GM23338 (cell line): ENCODE results near the gene CRY1. TPM values are rescaled to one million over a fixed set of nuclear protein-coding genes. Genes with fewer than 3 reads are reported as not detected.

ENCODE experiments used
- ATAC-seq: fragments of 200-7000 bp; cut with Tn5 transposase; 3 replicates; pipeline ENCODE4 v1.9.1; 2020
- DNase-seq: peaks from one replicate; pipeline ENCODE4 v3.0.0-alpha.2; 2015; ENCODE audit warnings: low spot score
- H2AFZ ChIP-seq: fragments of 200-600 bp; sonication (generic); 2 replicates; pipeline ENCODE4 v1.8.0; 2016; ENCODE audit warnings: antibody characterized with exemption, mild to moderate bottlenecking, moderate library complexity
- H3F3A ChIP-seq: fragments of 200-600 bp; sonication (generic); replicated peaks from 2 replicates; pipeline ENCODE4 v1.8.0; 2017; ENCODE audit warnings: antibody characterized with exemption, mixed run types, low read depth
- H3K27ac ChIP-seq: fragments of 200-600 bp; sonication (generic); 2 replicates; pipeline ENCODE4 v1.6.1; 2016; ENCODE audit warnings: low read depth
- H3K27me3 ChIP-seq: fragments of 200-600 bp; sonication (generic); 2 replicates; pipeline ENCODE4 v1.8.0; 2016; ENCODE audit warnings: mild to moderate bottlenecking, mixed run types, moderate library complexity; ENCODE audit not compliant: insufficient read depth
- H3K36me3 ChIP-seq: fragments of 200-600 bp; sonication (generic); 2 replicates; pipeline ENCODE4 v1.8.0; 2016; ENCODE audit warnings: mild to moderate bottlenecking; ENCODE audit not compliant: insufficient read depth
- H3K4me1 ChIP-seq: fragments of 200-600 bp; sonication (generic); 2 replicates; pipeline ENCODE4 v1.8.0; 2016; ENCODE audit warnings: mild to moderate bottlenecking, moderate library complexity; ENCODE audit not compliant: insufficient read depth
- H3K4me2 ChIP-seq: fragments of 200-600 bp; sonication (generic); 2 replicates; pipeline ENCODE4 v1.7.1; 2017; ENCODE audit warnings: mixed run types
- H3K4me3 ChIP-seq: fragments of 200-600 bp; sonication (generic); 2 replicates; pipeline ENCODE4 v1.6.1; 2016; ENCODE audit warnings: mixed run types
- H3K79me2 ChIP-seq: fragments of 200-600 bp; sonication (generic); replicated peaks from 2 replicates; pipeline ENCODE4 v1.8.0; 2017; ENCODE audit warnings: mild to moderate bottlenecking; ENCODE audit not compliant: insufficient read depth
- H3K9me2 ChIP-seq: fragments of 200-600 bp; sonication (generic); 2 replicates; pipeline ENCODE4 v1.8.0; 2017; ENCODE audit not compliant: insufficient read depth
- H4K20me1 ChIP-seq: fragments of 200-600 bp; sonication (generic); replicated peaks from 2 replicates; pipeline ENCODE4 v1.8.0; 2017; ENCODE audit warnings: mild to moderate bottlenecking; ENCODE audit not compliant: insufficient read depth
- H3K27ac Mint-ChIP-seq: 2 replicates; pipeline ENCODE4 v1.8.0; 2020; ENCODE audit warnings: inconsistent platforms, mild to moderate bottlenecking, moderate library complexity, mixed read lengths
- H3K27me3 Mint-ChIP-seq: 3 replicates; pipeline ENCODE4 v1.8.0; 2022; ENCODE audit warnings: low read depth, mild to moderate bottlenecking, moderate library complexity, mixed read lengths, inconsistent platforms; ENCODE audit not compliant: insufficient read depth, poor library complexity
- H3K36me3 Mint-ChIP-seq: 3 replicates; pipeline ENCODE4 v1.8.0; 2021; ENCODE audit warnings: low read depth, mild to moderate bottlenecking, inconsistent platforms, moderate library complexity, mixed read lengths
- H3K4me1 Mint-ChIP-seq: 3 replicates; pipeline ENCODE4 v1.8.0; 2020; ENCODE audit warnings: mild to moderate bottlenecking, inconsistent platforms, mixed read lengths
- H3K4me3 Mint-ChIP-seq: 3 replicates; pipeline ENCODE4 v1.8.0; 2021; ENCODE audit warnings: moderate library complexity, mild to moderate bottlenecking, inconsistent platforms, mixed read lengths
- H3K9me3 Mint-ChIP-seq: 3 replicates; pipeline ENCODE4 v1.8.0; 2020; ENCODE audit warnings: moderate library complexity, mild to moderate bottlenecking, inconsistent platforms, mixed read lengths
- CREB1 ChIP-seq: fragments of 250-450 bp; sonication (Bioruptor Pico); IDR thresholded peaks from 2 replicates; pipeline ENCODE4 v1.5.0; 2020; ENCODE audit warnings: low read depth, mild to moderate bottlenecking, moderate library complexity
- CTCF ChIP-seq, 2 experiments: fragments of 200-600 bp in 1 of 2; sonication (generic) in 1 of 2; conservative IDR thresholded peaks; 2 replicates each; pipeline versions ENCODE4 v1.5.1 to v1.6.1; 2016 to 2017; ENCODE audit warnings: antibody characterized with exemption in 2 of 2, low read depth in 2 of 2, mild to moderate bottlenecking in 2 of 2, moderate library complexity in 1 of 2
- EZH2 ChIP-seq: fragments of 200-600 bp; sonication (generic); IDR thresholded peaks from one replicate; pipeline ENCODE4 v1.8.0; 2017; ENCODE audit warnings: antibody characterized with exemption, mild to moderate bottlenecking, low read depth; ENCODE audit not compliant: unreplicated experiment
- EZH2phosphoT487 ChIP-seq: fragments of 200-600 bp; sonication (generic); IDR thresholded peaks from one replicate; pipeline ENCODE4 v1.8.1; 2018; ENCODE audit warnings: antibody characterized with exemption; ENCODE audit not compliant: unreplicated experiment
- JUNB ChIP-seq: IDR thresholded peaks from one replicate; pipeline ENCODE4 v1.6.1; 2016; ENCODE audit warnings: antibody characterized with exemption; ENCODE audit not compliant: unreplicated experiment
- NANOG ChIP-seq: IDR thresholded peaks from 2 replicates; pipeline ENCODE4 v1.6.1; 2016; ENCODE audit warnings: antibody characterized with exemption, borderline replicate concordance
- REST ChIP-seq: IDR thresholded peaks from one replicate; pipeline ENCODE4 v1.6.1; 2018; ENCODE audit warnings: antibody characterized with exemption; ENCODE audit not compliant: unreplicated experiment
- STAT1 ChIP-seq: IDR thresholded peaks from one replicate; pipeline ENCODE4 v1.6.1; 2016; ENCODE audit warnings: antibody characterized with exemption; ENCODE audit not compliant: unreplicated experiment
- ZNF114 ChIP-seq: fragments of 250-450 bp; sonication (Bioruptor Pico); IDR thresholded peaks from 2 replicates; pipeline ENCODE4 v1.5.0; 2020; ENCODE audit warnings: mild to moderate bottlenecking, moderate library complexity
- ZNF331 ChIP-seq: fragments of 250-450 bp; sonication (Bioruptor Pico); IDR thresholded peaks from 2 replicates; pipeline ENCODE4 v1.5.0; 2020; ENCODE audit warnings: low read depth, mild to moderate bottlenecking, moderate library complexity
- polyA plus RNA-seq: library from polyadenylated mRNA; unstranded; fragments of >200 nt; fragmentation: Nextera tagmentation; extraction: Ambion mirVana; gene quantifications from 2 replicates; pipeline ENCODE4 v1.2.1, GENCODE V29; 2016
- total RNA-seq: library from RNA; depleted of rRNA; stranded (reverse); fragments of >200 nt; shearing (Covaris generic); gene quantifications from 2 replicates; pipeline ENCODE4 v1.2.3, GENCODE V29; 2014
- TF ChIP-seq, protein P1 (sequence below): IDR thresholded peaks from 2 replicates; pipeline ENCODE4 v1.6.1; 2016; ENCODE audit warnings: antibody characterized with exemption

Gene CRY1
- total and polyA plus RNA-seq, 2 experiments from 2014 or later, result 27.7 to 28.2 TPM

DNA sequence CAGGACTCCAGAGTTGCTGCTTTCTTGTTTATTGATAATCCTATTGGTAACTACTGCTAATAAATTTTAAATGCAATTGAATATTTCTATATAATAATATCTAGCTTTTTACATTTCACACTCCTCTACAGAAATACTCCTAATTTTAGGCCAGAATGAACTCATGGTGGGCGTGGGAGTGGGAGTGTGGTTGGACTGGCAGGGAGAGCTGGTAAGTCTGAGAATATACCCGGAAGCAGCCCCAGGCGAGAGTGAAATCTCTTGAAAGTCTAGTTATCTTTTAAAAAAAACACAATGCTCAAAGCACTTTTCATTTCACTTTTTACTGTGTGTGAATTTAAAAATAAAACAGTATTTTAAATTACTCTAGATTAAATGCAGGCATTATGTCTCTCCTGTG, 132.9 kb downstream of the CRY1 start:
- Histone ChIP-seq H3K27me3 (no peaks in the 10 kb centered on the region), H3K36me3 (no peaks in the 10 kb centered on the region), H3F3A (0 out of 2 replicates have a peak, but pooled peaks cover 6% of the 10 kb centered on the region), H4K20me1 (peaks cover 16% of the 10 kb centered on the region), H3K4me1 (0 out of 2 replicates have a peak, but pooled peaks cover 7% of the 10 kb centered on the region), H3K79me2 (peaks cover 29% of the 10 kb centered on the region), H2AFZ (no peak overlapping the region), H3K9me2 (no peaks in the 10 kb centered on the region), H3K4me2 (no peak overlapping the region), H3K4me3 (no peak overlapping the region), H3K27ac (no peak overlapping the region)
- no peak overlapping the region for H3K4me3 Mint-ChIP-seq
- no peak for ATAC-seq
- no peaks in the 10 kb centered on the region; the same call in 1 of the 3 replicates for H3K4me1 Mint-ChIP-seq
- TF ChIP-seq CTCF (conservative IDR thresholded peaks at IDR 0.05; ENCODE audit: low read depth in 2 of 2) (no peak), ZNF114 (CRISPR knock-in tag) (no peak), NANOG (no peak), EZH2 (no peak)
- H3K27me3 Mint-ChIP-seq, result peaks cover 6% of the 10 kb centered on the region
- DNase-seq, result no peak
- H3K9me3 Mint-ChIP-seq, result no peaks in the 10 kb centered on the region
- H3K27ac Mint-ChIP-seq, result no peak overlapping the region
- H3K36me3 Mint-ChIP-seq, result no peaks in the 10 kb centered on the region

DNA sequence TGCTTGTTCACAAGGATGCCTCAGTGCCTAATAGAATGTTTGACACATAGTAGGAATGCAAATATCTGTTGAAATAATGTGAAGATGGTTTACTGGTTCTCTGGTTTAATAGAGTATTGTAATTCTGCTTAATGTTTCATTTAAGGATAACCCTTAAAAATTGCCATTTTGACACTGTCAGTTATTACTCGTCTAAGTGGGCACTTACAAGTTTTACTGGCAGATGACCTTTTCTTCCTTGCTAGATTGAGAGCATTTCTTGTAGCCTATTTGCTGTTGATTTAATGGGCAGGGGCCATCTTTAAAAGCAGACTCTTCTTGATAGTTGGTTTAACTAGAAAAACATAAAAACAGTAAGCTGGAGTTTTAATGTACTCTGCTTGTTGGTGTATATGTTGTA, 135.8 kb downstream of the CRY1 start:
- peak overlapping the region; percentile 97 for H3K4me3 ChIP-seq
- Mint-ChIP-seq H3K27me3 (peaks cover 10% of the 10 kb centered on the region), H3K9me3 (no peaks in the 10 kb centered on the region), H3K36me3 (no peaks in the 10 kb centered on the region), H3K4me3 (peak overlapping the region; percentile 95), H3K27ac (no peak overlapping the region), H3K4me1 (no peaks in the 10 kb centered on the region; the same call in 1 of the 3 replicates)
- peak overlapping the region; percentile 88 for H3K4me2 ChIP-seq
- H3K36me3 ChIP-seq, result no peaks in the 10 kb centered on the region
- no peak for DNase-seq
- 0 out of 2 replicates have a peak, but pooled peaks cover 12% of the 10 kb centered on the region for H3F3A ChIP-seq
- peaks cover 19% of the 10 kb centered on the region for H3K27me3 ChIP-seq
- H3K79me2 ChIP-seq, result peaks cover 26% of the 10 kb centered on the region
- peaks cover 11% of the 10 kb centered on the region; the same call in 1 of the 2 replicates for H4K20me1 ChIP-seq
- H3K4me1 ChIP-seq, result peaks cover 10% of the 10 kb centered on the region; the same call in 1 of the 2 replicates
- no peaks in the 10 kb centered on the region for H3K9me2 ChIP-seq
- no peak overlapping the region for H3K27ac ChIP-seq
- ATAC-seq, result no peak
- H2AFZ ChIP-seq, result no peak overlapping the region
- TF ChIP-seq ZNF331 (CRISPR knock-in tag), result no peak
- no peak for TF ChIP-seq ZNF114 (CRISPR knock-in tag)
- TF ChIP-seq CREB1 (CRISPR knock-in tag), result no peak
- TF ChIP-seq, protein P1, sequence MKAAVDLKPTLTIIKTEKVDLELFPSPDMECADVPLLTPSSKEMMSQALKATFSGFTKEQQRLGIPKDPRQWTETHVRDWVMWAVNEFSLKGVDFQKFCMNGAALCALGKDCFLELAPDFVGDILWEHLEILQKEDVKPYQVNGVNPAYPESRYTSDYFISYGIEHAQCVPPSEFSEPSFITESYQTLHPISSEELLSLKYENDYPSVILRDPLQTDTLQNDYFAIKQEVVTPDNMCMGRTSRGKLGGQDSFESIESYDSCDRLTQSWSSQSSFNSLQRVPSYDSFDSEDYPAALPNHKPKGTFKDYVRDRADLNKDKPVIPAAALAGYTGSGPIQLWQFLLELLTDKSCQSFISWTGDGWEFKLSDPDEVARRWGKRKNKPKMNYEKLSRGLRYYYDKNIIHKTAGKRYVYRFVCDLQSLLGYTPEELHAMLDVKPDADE, result no peak
- TF ChIP-seq CTCF (conservative IDR thresholded peaks at IDR 0.05; ENCODE audit: low read depth in 2 of 2), result no peak
- no peak for TF ChIP-seq STAT1
- no peak for TF ChIP-seq REST
- TF ChIP-seq JUNB, result no peak
- no peak for TF ChIP-seq EZH2
- no peak for TF ChIP-seq EZH2phosphoT487
